GM12801 (cell line): ENCODE measurements around the gene MAP2.

Experiments used
- TF ChIP-seq, protein P1 (sequence below): IDR thresholded peaks from one replicate; pipeline ENCODE4 v1.5.1; 2011; ENCODE audit warnings: control low read depth; ENCODE audit not compliant: insufficient read length; ENCODE audit errors: extremely low read depth

The MAP2 gene

DNA sequence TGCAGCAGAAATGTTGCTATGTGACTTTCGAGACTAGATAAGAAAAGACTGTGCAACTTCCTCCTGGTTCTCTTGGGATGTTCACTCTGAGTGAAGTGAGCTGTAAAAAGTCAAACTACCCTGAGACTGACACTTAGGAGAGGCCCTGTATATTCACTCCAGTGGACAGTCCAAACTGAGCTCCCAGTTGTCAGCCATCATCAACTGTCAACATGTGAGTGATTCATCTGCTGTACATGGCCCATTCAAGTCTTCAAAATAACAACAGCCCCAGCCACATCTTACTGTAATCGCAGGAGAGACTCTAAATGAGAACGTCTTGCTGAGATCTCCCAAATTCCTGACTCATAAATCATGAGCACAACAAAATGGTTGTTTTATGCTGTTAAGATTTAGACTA lies 339.3 kb downstream of the MAP2 start:
- TF ChIP-seq, protein P1, sequence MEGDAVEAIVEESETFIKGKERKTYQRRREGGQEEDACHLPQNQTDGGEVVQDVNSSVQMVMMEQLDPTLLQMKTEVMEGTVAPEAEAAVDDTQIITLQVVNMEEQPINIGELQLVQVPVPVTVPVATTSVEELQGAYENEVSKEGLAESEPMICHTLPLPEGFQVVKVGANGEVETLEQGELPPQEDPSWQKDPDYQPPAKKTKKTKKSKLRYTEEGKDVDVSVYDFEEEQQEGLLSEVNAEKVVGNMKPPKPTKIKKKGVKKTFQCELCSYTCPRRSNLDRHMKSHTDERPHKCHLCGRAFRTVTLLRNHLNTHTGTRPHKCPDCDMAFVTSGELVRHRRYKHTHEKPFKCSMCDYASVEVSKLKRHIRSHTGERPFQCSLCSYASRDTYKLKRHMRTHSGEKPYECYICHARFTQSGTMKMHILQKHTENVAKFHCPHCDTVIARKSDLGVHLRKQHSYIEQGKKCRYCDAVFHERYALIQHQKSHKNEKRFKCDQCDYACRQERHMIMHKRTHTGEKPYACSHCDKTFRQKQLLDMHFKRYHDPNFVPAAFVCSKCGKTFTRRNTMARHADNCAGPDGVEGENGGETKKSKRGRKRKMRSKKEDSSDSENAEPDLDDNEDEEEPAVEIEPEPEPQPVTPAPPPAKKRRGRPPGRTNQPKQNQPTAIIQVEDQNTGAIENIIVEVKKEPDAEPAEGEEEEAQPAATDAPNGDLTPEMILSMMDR, result no peak

DNA sequence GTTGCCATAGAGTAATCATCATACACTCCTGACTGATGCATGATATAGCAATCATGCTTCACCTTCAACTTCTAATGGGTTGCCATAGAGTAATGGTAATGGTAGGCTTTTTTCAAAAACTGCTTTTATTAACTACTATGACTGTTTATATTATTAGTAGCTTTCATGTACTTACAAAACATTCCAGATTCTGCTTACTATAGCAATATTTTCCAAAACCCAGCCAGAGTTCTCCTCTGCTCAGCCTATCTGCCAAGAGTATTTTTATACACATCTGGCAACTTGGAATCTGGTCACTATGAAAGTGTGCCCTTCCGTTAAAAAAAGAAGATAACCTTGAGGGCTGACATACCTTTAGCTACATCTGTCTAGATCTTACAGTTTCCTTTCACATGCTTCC lies 342.8 kb downstream of the MAP2 start:
- TF ChIP-seq, protein P1, result no peak

DNA sequence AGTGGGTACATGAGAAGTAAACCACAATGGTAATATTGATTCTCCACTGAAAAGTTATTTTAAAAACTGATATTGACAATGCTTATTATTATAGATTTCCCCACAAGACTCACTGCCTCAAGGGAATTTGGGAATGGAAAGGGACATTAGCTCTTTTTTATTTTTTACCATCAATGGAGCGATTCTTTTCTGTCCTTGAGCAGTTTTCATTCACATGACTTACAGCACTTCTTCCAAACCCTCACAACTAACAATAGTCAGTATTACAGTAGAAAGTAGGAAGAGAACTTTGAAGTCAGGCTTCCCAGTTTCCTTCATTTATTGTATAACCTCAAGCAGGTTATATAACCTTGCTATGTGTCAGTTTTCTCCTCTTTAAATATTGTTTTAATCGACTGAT lies 343.5 kb downstream of the MAP2 start:
- TF ChIP-seq, protein P1, result no peak

DNA sequence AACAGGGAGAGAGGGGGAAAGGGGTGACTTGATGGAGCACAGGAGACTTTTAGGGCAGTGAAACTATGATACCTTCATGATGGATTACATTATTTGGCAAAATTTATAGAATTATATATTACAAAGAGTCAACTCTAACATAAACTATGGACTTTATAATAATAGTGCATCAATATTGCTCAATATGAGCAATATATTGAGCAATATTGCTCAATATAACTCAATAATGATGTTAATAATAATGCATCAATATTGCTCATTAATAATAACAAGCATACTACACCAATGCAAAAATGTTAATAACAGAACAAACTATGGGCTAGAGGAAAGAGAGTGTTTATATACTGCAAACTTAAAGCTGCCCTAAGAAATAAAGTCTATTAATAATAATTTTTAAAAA lies 344.7 kb downstream of the MAP2 start:
- TF ChIP-seq, protein P1, result no peak

DNA sequence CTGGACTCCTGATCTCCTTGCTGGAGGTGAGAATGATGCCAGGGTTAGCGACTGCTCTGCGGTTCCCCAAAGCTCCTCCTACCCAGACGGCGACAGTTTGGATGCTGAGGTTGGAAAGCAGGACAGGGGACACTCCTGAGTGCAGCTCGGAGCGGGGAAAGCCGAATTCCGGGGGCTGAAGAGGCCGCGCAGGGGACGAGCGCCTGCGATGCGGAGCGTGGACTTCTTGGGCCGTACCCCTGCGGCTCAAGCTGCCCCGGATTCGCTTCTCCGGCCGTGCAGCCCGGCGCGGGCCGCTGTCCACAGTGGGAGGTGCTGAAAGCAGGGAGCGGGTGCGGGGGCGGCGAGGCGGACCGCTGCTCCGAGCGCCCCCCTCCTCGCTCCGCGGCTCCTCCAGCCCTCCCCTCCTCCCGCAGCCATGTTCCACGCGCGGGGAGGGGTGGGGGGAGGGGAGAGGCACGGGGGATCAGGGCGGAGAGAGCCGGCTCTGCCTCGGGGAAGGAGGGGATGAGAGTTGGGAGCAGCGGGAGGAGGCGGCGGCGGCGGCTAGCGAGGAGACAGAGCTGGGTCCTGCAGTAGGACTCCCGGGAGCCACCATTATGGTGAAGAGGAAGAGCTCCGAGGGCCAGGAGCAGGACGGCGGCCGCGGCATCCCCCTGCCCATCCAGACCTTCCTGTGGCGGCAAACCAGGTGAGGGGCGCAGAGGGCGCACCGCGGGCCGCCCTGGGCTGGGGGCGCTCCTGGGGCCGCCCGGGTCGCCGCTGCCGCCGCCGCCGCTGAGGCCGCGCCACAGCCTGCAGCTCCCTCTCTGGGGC lies 347.8 kb downstream of the MAP2 start, which contains the start of gene UNC80:
TSS of gene UNC80 (plus strand) at position 359 of the 816 bp plus-strand sequence. CDS start at position 600, 241 bp downstream.
- TF ChIP-seq, protein P1, result no peak

DNA sequence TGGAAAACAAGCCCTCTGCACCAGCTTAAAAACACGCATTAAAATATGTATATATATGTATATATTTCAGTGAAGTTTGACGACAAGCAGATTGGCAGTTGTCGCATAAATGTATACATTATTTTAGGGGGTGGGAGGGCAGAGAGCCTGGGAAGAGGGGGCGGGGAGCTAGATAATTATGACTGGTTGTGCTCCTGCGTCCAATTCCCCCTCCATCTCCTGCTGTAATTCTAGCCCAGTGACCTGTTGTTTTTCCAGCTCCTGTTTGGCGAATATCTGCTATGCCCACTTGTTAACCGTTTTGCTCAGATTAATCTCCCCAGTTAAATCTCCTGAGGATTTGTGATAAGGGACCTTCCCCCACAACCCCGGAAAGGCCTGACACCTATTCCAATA lies 348.4 kb downstream of the MAP2 start:
- TF ChIP-seq, protein P1, result no peak

DNA sequence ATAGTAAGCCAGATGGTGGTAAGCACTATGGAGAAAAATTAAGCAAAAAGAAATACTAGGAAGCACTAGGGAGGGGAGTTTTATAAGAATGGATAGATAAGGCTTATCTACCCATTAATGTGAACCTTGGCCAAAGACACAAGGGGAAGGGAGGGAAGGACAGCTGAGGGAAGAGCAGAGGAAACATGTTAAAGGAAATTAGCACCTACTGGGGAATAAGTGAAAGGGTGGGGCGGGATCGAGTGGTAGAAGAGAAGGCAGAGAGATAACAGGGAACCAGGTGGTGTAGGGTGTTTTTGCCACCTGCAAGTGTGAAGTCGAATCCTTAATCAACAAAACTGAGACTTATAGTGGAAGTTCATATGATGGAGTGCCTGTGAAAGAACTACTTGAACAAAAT lies 349.5 kb downstream of the MAP2 start:
- TF ChIP-seq, protein P1, result no peak
